Globus pallidus (tissue), 1 donor: ENCODE data around the gene FEM1A.
A peak's percentile ranks its signal among the peaks of the same experiment; 100 is the strongest.
"Not testable (repeated sequence)": the region's sequence is repeated elsewhere in the genome, so short reads cannot be mapped to it uniquely, and the experiment has no call there.

ENCODE experiments used
- DNase-seq: peaks from one replicate; pipeline ENCODE4 v3.0.0-alpha.2; 2015; ENCODE audit warnings: low spot score

Gene FEM1A, protein sequence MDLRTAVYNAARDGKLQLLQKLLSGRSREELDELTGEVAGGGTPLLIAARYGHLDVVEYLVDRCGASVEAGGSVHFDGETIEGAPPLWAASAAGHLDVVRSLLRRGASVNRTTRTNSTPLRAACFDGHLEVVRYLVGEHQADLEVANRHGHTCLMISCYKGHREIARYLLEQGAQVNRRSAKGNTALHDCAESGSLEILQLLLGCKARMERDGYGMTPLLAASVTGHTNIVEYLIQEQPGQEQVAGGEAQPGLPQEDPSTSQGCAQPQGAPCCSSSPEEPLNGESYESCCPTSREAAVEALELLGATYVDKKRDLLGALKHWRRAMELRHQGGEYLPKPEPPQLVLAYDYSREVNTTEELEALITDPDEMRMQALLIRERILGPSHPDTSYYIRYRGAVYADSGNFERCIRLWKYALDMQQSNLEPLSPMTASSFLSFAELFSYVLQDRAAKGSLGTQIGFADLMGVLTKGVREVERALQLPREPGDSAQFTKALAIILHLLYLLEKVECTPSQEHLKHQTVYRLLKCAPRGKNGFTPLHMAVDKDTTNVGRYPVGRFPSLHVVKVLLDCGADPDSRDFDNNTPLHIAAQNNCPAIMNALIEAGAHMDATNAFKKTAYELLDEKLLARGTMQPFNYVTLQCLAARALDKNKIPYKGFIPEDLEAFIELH

DNA sequence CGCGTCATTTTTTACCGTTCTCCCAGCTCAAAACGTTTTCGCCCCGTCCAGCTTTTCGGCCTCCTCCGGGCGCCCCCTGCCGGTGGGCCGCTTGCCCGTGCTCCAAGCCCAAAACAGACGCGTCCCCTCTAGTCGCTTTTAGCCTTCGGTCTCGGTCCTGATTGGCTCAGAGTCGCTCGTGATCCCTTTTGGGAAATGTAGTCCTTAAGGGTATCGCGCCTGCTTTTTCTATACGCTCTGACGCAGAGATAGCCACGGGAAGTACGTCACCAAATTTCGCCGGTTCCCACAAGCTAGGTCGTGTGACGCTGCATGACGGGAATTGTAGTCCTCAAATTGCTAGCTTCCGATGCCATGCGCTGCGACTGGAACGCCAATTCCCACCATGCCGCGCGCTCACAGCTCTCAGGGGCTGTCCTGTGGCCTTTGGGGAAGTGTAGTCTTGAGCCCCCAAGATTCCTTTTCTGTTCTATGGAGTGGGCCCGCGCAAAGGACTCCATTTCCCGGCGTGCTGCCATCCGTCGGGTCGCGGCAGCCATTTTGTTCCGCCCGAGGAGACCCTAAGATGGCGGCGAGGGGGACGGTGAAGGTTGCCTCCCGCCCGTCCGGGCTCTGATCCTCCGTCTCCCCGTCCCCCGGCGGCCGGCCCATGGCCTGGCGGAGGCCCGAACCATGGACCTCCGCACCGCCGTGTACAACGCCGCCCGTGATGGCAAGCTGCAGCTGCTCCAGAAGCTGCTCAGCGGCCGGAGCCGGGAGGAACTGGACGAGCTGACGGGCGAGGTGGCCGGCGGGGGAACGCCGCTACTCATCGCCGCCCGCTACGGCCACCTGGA is at the start of gene FEM1A:
Gene FEM1A, plus strand, starts transcription at position 552 of the 836 bp plus-strand sequence. Its CDS starts 121 bp downstream, at position 673.
- DNase-seq, result peak; percentile 100

DNA sequence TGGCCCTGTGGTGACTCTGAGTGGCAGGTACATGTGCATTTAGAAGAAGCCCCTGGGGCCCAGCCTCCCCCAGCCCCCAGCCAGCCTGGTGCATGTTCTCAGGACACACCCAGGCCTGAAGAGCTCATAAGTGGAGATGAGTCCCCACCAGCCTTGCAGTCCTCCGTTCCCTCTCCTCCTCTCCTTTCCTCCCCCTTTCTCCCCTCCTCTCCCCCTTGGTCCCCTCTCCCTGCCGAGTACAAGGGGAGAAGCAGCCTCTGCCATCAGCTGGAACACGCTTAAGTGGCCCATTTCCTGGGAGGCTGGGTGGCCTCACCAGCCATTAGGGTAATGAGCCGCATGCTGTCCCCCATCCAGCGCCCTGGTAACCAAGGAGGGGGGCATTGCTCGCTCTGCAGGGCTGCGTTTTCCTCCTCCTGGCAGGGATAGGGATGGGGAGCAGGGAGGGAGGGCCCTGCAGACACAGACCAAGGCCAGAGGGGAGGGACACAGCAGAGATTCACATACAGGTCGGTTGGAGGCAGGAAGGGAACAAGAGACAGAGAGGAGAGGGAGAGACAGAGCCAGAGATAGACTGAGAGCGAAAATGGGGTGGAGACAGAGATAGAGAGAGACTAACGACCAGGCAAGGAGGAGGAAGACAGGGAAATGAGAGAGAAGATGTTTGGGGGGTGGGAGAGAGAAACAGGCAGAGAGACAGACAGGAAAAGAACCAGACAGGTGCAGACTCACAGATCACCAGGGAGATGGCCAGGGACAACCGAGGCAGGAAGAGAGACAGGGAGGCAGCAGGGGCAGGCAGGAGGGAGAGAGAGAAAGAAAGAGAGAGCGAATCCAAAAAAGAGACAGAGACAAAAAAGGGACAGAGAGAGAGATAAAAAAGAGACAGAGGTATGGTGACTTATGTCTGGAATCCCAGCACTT is 48.5 kb upstream of the FEM1A start:
- no peak for DNase-seq

DNA sequence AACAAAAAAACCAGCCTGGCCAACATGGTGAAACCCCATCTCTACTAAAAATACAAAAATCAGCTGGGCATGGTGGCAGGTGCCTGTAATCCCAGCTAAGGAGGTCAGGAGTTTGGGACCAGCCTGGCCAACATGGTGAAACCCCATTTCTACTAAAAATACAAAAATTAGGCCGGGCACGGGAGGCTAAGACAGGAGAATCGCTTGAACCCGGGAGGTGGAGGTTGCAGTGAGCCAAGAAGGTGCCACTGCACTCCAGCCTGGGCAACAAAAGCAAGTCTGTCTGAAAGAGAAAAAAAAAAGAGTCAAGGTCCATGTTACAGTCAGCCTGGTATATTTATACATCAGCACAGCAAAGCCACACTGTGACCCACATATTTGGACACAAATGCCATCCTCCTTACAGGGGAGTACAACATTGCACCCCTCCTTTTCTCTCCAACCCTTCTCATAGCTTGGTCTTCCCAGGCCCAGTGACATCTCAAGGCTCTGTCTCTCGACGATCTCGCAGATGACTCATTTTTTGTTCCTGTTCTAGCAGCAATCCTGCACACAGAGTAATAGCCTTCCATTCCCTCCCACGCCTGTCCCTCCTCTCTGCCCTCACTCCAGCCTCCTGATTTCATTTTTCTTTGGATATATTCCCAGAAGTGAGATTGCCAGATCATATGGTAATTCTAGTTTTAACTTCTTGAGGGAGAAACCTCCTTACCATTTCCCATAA is 46.9 kb upstream of the FEM1A start:
- DNase-seq, result no peak

DNA sequence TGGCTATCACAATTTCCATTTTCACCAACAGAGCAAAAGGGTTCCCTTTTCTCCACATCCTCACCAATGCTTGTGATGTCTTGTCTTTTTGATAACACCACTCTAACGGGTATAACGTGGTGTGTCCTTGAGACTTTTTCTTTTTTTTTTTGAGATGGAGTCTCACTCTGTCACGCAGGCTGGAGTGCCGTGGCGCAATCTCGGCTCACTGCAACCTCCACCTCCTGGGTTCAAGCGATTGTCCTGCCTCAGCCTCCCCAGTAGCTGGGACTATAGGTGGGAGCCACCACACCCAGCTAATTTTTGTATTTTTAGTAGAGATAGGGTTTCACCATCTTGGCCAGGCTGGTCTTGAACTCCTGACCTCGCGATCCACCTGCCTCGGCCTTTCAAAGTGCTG is 46.4 kb upstream of the FEM1A start:
- not testable (repeated sequence) for DNase-seq

DNA sequence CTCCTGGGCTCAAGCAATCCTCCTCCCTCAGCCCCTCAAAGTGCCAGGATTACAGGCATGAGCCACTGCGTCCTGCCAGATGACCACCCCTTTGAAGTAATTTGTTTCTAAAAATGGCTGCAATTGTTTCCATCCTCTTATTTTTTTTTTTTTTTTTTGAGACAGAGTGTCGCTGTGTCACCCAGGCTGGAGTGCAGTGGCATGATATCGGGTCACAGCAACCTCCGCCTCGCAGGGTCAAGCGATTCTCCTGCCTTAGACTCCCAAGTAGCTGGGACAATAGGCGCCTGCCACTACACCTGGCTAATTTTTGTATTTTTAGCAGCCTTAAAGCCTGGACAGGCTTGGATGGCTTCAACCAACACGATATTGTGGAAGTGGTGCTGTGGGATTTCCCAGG is 45.5 kb upstream of the FEM1A start:
- DNase-seq, result no peak

DNA sequence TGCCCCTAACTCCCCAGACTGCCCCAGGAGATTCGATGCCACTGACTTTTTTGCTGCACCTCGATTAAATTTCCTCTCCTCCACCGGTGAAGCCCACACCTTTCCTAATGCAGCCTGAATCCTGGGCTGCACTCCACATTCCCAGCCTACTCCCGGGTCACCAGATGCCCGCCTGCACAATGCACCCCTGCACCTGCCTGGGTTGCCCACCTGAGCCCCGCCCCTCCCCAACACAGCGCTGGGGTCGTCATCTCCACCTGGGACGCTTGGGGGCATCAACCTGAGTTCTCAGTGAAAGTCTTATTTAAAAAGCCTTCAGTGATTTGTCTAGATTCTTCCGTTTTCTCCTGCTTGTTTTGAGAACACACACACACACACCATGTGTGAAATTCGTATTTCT is 43.3 kb upstream of the FEM1A start:
- DNase-seq, result no peak

DNA sequence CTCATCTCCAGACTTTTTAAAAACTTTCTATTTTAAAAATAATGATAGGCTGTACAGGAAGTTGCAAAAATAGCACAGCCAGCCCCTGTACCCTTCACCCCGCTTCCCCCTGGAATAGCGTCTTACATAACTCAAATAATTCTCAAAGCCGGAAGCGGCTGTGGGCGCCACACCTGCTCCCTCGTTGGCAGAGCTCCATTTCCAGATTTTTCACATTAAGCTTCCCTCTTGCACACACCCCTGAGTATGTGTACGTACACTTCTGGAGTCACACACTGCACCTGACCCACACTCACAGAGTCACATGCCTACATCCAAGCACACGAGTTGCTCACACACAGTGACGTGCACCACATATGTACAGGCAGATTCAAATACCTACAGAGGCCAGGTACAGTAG is 42.9 kb upstream of the FEM1A start:
- DNase-seq, result no peak

DNA sequence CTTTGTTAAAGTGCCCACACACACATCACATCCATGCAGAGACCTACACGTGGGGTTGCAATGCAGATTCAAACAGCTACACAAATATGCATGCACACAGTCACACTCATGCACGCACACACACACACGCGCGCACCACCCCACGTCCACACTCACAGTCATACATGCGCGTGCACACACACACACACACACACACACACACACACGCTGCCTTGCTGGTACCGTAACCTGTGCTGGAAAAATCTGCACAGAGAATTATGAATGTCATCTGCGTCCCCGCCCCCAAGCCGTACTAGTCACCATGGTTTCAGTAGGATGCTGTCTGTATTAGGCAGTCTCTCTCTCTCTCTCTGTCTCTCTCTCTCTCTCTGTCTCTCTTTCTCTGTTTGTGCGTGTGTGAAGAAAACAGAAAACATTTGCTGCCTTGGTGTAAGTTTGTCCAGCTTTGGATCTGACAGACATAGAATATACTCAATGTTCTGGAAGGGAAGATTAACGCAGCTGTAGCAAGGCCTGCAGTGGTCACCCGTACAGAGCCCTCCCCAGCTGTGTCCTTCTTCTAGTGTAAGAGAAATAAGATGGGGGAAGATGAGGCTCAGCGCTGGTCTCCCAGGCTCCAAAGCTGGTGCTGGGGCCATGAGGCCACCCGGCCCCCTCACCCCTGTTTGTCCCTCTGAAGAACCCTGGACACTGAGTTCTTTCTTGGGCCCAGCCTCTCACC is 41.5 kb upstream of the FEM1A start:
- DNase-seq, result no peak

DNA sequence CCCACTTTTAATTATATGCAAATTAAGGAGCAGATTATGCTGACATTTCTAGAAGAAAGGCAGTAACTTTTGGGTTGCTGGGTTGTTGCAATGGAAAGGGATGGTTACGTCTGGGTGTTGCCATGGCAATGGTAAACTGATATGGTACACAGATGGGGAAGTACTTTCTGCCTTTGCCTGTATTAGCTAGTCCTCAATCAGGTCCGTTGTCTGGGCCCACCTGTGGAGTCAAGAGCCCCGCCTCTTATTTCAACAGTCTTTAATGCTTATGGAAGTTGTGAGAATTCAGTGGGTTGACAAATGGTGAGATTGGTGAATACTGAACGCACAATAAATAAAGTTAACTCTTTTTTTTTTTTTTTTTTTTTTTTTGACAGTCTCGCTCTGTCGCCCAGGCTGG is 37.3 kb upstream of the FEM1A start:
- no peak for DNase-seq

DNA sequence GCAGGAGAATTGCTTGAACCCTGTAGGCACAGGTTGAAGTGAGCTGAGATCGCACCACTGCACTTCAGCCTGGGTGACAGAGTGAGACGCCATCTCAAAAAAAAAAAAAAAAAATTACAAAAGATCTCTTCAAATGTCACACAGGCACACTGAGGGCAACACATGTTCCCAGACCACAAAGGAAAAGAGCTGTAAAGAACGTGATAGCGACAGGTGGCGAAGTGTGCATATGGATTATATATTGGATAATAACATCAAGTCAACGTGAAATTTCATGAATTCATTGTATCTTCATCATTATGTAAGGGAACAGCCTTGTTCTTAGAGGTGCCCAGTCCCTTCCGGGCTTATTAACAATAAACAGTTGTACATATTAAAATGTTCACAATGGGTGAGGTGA is 36.1 kb upstream of the FEM1A start:
- DNase-seq, result no peak

DNA sequence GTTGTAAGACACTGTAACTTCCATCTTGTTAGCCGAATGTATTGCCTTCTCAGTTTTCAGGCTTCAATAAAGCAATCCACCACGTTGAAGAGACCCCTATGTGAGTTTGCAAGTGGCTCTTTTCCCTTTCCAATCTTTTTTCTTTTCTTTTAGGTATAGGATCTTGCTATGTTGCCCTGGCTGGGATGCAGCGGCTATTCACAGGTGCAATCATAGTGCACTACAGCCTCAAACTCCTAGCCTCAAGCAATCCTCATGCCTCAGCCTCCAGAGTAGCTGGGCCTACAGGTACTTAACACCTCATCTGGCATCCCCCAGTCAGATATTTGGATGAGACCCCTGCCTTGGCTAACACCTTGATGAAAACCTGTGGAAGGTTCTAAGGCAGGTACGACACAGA is 33.5 kb upstream of the FEM1A start:
- no peak for DNase-seq

DNA sequence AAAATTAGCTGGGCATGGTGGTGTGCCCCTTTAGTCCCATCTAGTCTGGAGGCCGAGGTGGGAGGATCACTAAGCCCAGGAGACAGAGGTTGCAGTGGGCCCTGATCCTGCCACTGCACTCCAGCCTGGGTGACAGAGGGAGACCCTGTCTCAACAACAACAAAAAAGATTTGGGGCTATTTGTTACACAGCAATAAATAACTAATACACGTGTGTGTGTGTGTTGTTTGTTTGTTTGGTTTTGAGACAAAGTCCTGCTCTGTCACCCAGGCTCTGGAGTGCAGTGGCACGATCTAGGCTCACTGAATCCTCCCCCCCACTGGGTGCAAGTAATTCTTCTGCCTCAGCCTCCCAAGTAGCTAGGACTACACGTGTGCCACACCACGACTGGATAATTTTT is 32.9 kb upstream of the FEM1A start:
- no peak for DNase-seq

DNA sequence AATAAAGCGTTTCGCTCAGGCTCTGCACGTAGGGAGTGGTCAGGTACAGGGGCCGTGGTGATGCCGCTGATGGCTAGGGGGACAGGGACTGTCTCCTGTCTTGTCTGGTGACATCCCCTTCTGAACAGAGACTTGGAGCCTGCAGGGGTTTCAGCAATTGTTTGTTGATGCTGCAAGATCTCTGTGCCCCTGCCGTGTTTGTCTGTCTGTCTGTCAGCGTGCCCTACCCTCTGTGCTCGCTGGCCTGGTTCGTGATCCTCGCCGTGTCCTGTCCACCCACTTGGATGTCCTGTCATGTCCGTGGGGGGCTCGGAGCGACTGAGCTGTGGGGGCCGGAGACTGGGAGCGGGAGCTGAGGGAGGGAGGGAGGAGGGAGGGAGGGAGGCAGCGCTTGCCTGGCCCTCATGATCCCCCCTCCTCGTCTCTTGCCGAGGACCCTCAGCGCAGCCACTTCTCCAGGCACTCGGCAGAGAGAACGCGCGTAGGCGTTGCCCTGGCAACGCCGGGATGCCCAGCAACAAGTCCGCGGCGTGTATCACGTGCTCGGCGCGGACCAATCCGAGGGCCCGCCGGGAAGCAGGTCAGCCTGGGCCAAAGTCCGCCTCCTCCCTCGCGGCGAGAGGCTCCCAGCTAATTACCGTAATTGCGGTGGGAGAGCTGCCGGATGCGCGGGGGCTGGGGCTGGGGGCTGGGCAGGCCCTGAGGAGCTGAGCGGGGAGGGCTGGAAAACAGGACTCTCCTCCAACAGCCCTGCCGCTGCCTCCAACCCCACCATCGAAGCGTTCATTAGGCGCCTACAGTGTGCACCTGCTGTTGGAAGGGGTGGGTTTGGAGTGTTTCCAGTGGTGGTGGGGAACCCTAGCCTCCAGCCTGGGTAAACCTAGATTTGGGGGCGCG is 31.9 kb upstream of the FEM1A start:
- DNase-seq, result peak; percentile 85

DNA sequence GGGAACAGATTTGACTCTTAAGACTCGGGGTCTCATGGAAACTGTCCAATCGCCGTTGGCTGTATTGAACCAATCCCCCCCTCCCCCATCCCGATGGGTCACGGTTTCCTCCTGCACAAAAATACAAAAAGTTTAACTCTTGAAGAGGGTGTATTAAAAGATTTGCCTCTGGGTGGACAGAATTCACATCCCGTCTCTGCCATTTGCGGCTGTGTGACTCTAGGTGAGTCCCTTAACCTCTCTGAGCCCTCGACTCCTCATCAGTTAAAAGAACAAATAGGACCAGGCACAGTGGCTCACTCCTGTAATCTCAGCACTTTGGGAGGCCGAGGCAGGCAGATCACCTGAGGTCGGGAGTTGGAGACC is 31.3 kb upstream of the FEM1A start:
- DNase-seq, result no peak

DNA sequence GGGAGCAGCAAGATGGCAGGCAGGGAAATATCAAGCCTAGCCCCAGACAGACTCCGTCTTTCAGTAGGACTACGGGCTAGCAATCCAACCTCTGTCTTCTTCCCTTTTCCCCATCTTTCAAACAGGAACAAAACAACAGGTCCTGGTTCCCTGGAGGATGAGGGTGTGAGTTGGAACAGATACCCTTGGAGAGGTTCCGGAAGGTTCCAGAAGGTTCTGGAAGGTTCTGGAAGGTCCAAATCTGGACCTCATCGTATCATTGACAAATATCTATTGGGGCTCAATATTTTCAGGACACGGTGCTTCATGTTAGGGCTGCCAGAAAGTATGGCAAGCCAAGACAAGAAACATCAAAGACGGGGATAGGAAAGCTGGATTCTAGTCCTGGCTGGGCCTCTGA is 28.5 kb upstream of the FEM1A start:
- DNase-seq, result no peak

DNA sequence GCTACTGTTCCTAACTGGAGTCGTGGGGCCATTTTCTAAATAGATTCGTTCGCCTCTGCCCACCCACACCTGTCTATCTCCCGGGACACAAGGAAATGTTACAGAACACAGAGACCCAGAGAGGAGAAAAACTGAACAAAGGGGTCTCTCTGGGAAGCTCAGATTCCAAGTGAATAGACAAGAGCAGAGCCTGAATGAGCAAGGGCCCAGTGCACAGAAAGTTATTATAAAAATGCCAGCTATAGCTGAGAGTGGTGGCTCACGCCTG is 27.2 kb upstream of the FEM1A start:
- no peak for DNase-seq

DNA sequence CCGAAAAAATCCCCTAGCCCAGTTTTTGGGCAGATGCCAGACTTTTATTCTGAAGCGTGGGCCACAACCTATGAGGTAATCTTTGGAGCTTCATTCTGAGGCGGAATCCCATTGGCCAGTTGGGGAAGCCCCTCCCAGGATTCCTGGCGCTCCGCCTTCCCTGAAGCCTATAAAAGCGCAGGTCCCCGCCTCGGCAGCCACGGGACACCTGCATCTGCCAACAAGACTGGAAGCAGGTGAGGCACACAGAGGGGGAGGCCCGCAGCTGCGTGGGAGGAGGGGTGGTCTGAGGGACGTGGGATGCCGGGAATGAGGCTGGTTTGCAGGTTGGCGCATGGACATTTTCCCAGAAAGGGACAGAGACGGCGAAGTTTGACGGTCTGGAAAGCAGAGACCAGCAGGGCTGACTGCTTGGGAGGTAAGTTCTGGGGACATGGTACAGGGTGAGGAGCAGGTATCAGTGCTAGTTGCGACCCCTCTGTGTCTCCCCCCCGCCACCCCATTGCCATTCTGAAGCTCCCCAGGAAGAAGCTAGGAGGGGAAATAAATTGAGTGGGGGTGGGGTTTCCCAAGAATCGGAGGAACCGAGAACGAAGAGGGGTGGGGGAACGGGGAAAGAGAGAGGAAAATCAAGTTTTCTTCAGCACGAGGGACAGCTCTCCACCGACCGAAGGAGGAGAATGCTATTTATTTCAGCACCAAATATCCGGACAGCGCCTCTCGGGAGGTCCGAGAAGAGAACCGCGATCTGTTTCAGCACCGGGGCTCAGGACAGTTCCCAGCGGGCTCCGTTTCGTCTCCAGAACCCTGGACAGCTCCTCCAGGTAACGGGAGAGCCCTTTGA is 22.4 kb upstream of the FEM1A start:
- DNase-seq, result peak; percentile 62

DNA sequence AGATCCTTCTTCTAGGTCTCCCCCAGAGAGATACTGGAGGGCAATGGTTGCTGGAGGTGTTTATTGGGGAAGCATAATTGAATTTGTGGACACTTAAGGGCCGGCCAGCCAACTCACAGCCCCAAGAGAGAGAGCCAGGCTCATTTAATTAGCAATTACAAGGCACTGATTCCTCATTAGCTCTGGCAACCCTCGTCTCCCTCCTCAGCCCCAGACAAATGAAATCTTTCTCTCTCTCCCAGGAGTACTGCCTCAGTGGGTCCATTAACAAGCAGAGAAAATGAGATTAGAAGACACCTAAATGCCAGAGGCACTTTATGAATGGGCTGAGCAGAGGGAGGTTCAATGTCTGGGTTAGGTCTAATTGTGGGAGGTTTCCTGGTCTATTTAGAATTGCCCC is 19.0 kb upstream of the FEM1A start:
- no peak for DNase-seq
